Subcutaneous adipose tissue (tissue), 4 donors: ENCODE measurements around the gene PIGV. TPM values are rescaled to one million over a fixed set of nuclear protein-coding genes. Genes with fewer than 3 reads are reported as not detected.

Source experiments
- CTCF ChIP-seq: fragments of 450-650 bp; IDR thresholded peaks from one replicate; pipeline ENCODE4 v1.5.1; 2016; ENCODE audit warnings: low read depth, mild to moderate bottlenecking, control low read depth, antibody characterized with exemption, moderate library complexity
- total RNA-seq, 4 donors: library from RNA; depleted of rRNA; stranded (reverse); fragments of >200 nt; gene quantifications; one replicate each; pipeline ENCODE4 v1.1.0, GENCODE V29; 2016

PIGV gene
- total RNA-seq, 4 donors from 2014 or later: 8.3 to 24.7 (median 19.2) TPM

- no peak for TF ChIP-seq CTCF
These were observed 33.1 kb downstream of the PIGV start for GRCh38 chr1:26820784-26821269.

GRCh38 chr1:26822737-26823395 lies 35.1 kb downstream of the PIGV start:
- TF ChIP-seq CTCF: no peak

- no peak for TF ChIP-seq CTCF
These were observed 37.0 kb downstream of the PIGV start for GRCh38 chr1:26824731-26825130.

- no peak for TF ChIP-seq CTCF
These were observed 38.7 kb downstream of the PIGV start, which contains the start of gene ZDHHC18 for GRCh38 chr1:26826261-26827105. ZDHHC18 (plus strand) TSS chr1:26826688; CDS start chr1:26826805, 117 bp downstream.

- no peak for TF ChIP-seq CTCF
These were observed 39.4 kb downstream of the PIGV start for GRCh38 chr1:26827106-26827604.

- no peak for TF ChIP-seq CTCF
These were observed 39.9 kb downstream of the PIGV start for GRCh38 chr1:26827663-26828062.

- no peak for TF ChIP-seq CTCF
These were observed 40.8 kb downstream of the PIGV start for GRCh38 chr1:26828411-26828991.
